Naive thymus-derived CD8-positive, alpha-beta T cell (primary cell): Measurements from ENCODE around the gene TBX18. TPM values are rescaled to one million over a fixed set of nuclear protein-coding genes. Genes with fewer than 3 reads are reported as not detected.

Experiments
- ATAC-seq, 2 donors: fragments of 150-1000 bp; cut with Tn5 transposase in 1 of 2; sonication (Bioruptor Pico), chemical (Tn5 transposase) in 1 of 2; 1 replicate in 1 of 2; 2 replicates in 1 of 2; pipeline ENCODE4 v1.10.0; 2021; ENCODE audit warnings: mild to moderate bottlenecking in 2 of 2, moderate library complexity in 2 of 2
- POLR2A ChIA-PET: fragments of 350-600 bp; sonication (Branson Sonifier 250); formaldehyde crosslinking; loops from one replicate; lab custom pipeline; 2021; ENCODE audit warnings: antibody characterized with exemption; lab: Charles Lee
- DNase-seq, 10 donors: peaks; one replicate each; pipeline versions ENCODE4 v3.0.0 to v3.0.0-alpha.2; 2020 to 2022
- H3K27ac Mint-ChIP-seq, 10 donors: one replicate each; pipeline ENCODE4 v1.8.0; 2020 to 2022; ENCODE audit warnings: mild to moderate bottlenecking in 10 of 10, mixed read lengths in 10 of 10, moderate library complexity in 4 of 10, inconsistent platforms in 1 of 10
- H3K27me3 Mint-ChIP-seq, 5 donors: one replicate each; pipeline ENCODE4 v1.8.0; 2021 to 2022; ENCODE audit warnings: mixed read lengths in 5 of 5
- H3K36me3 Mint-ChIP-seq, 3 donors: one replicate each; pipeline ENCODE4 v1.8.0; 2020 to 2022; ENCODE audit warnings: mixed read lengths in 3 of 3, mild to moderate bottlenecking in 2 of 3, inconsistent platforms in 1 of 3
- H3K4me1 Mint-ChIP-seq, 4 donors: one replicate each; pipeline ENCODE4 v1.8.0; 2021 to 2022; ENCODE audit warnings: mixed read lengths in 4 of 4
- H3K4me3 Mint-ChIP-seq, 10 donors: one replicate each; pipeline ENCODE4 v1.8.0; 2020 to 2022; ENCODE audit warnings: mild to moderate bottlenecking in 10 of 10, mixed read lengths in 10 of 10, moderate library complexity in 6 of 10, inconsistent platforms in 1 of 10
- H3K9me3 Mint-ChIP-seq, 9 donors: one replicate each; pipeline ENCODE4 v1.8.0; 2020 to 2022; ENCODE audit warnings: mixed read lengths in 9 of 9, mild to moderate bottlenecking in 3 of 9, inconsistent platforms in 1 of 9, moderate library complexity in 1 of 9
- polyA plus RNA-seq, 3 donors: library from polyadenylated mRNA; unstranded; fragments of 300-500 nt; fragmentation: Illumina TruSeq; gene quantifications; one replicate each; pipeline ENCODE4 v1.2.3, GENCODE V29; 2021
- total RNA-seq, 8 experiments: library from RNA in 2 of 8; stranded (reverse) in 2 of 8; gene quantifications; one replicate each; pipeline ENCODE4 v1.2.3 and lab custom pipeline; 2021 to 2026

The TBX18 gene
- total and polyA plus RNA-seq, 5 experiments from 2014 or later = not detected

- H3K9me3 Mint-ChIP-seq = no peaks in the 10 kb centered on the region
- no peak overlapping the region for H3K27ac Mint-ChIP-seq
- DNase-seq = no peak
- H3K36me3 Mint-ChIP-seq = peaks cover 0 to 2% (median 0%) of the 10 kb centered on the region in 3 donors
- ATAC-seq = no peak
- H3K4me1 Mint-ChIP-seq = peaks cover 0 to 1% (median 0%) of the 10 kb centered on the region in 4 donors
- peaks cover 15 to 51% (median 15%) of the 10 kb centered on the region in 5 donors for H3K27me3 Mint-ChIP-seq
- POLR2A ChIA-PET = no interaction called here
- no peak overlapping the region for H3K4me3 Mint-ChIP-seq
Observed at GRCh38 chr6:84758486-84758885, 5.9 kb downstream of the TBX18 start.

GRCh38 chr6:84756877-84757276, 7.5 kb downstream of the TBX18 start:
- no peak overlapping the region for H3K27ac Mint-ChIP-seq
- H3K36me3 Mint-ChIP-seq = peaks cover 0 to 2% (median 0%) of the 10 kb centered on the region in 3 donors
- no peak overlapping the region for H3K4me3 Mint-ChIP-seq
- DNase-seq = no peak
- POLR2A ChIA-PET = no interaction called here
- H3K4me1 Mint-ChIP-seq = peaks cover 0 to under 1% (median 0%) of the 10 kb centered on the region in 4 donors
- ATAC-seq = no peak
- H3K27me3 Mint-ChIP-seq = peaks cover 3 to 37% (median 14%) of the 10 kb centered on the region in 5 donors
- no peaks in the 10 kb centered on the region for H3K9me3 Mint-ChIP-seq

- no peaks in the 10 kb centered on the region for H3K4me1 Mint-ChIP-seq
- H3K27me3 Mint-ChIP-seq = peaks cover 1 to 33% (median 13%) of the 10 kb centered on the region in 5 donors
- ATAC-seq = no peak
Observed at GRCh38 chr6:84756466-84756865, 7.9 kb downstream of the TBX18 start.

GRCh38 chr6:84753173-84753572, 11.2 kb downstream of the TBX18 start:
- DNase-seq (no peak), ATAC-seq (no peak)
- Mint-ChIP-seq H3K27ac (no peak overlapping the region), H3K4me3 (no peak overlapping the region), H3K9me3 (no peaks in the 10 kb centered on the region), H3K27me3 (peaks cover 1 to 18% (median 6%) of the 10 kb centered on the region in 5 donors), H3K36me3 (no peaks in the 10 kb centered on the region), H3K4me1 (no peaks in the 10 kb centered on the region)
- POLR2A ChIA-PET = no interaction called here

More at GRCh38 chr6:84756466-84756865, 7.9 kb downstream of the TBX18 start:
- POLR2A ChIA-PET = no interaction called here
- no peak overlapping the region for H3K27ac Mint-ChIP-seq
- no peaks in the 10 kb centered on the region for H3K36me3 Mint-ChIP-seq
- no peak overlapping the region for H3K4me3 Mint-ChIP-seq
- DNase-seq = no peak
- H3K9me3 Mint-ChIP-seq = no peaks in the 10 kb centered on the region

- Mint-ChIP-seq H3K9me3 (no peaks in the 10 kb centered on the region), H3K4me3 (no peak overlapping the region), H3K27me3 (peaks cover 1 to 24% (median 6%) of the 10 kb centered on the region in 5 donors), H3K27ac (no peak overlapping the region), H3K4me1 (no peaks in the 10 kb centered on the region), H3K36me3 (no peaks in the 10 kb centered on the region)
- DNase-seq = no peak
- POLR2A ChIA-PET = no interaction called here
- ATAC-seq = no peak
Observed at GRCh38 chr6:84752118-84752850, 12.1 kb downstream of the TBX18 start.

- Mint-ChIP-seq H3K27ac (no peak overlapping the region), H3K9me3 (peaks cover 0 to 2% (median 0%) of the 10 kb centered on the region in 9 donors), H3K4me3 (no peak overlapping the region), H3K4me1 (no peaks in the 10 kb centered on the region), H3K36me3 (no peaks in the 10 kb centered on the region), H3K27me3 (peaks cover 0 to 13% (median 2%) of the 10 kb centered on the region in 5 donors)
- POLR2A ChIA-PET = interaction anchor here (0.5 kb wide), 1 partner anchor 825 kb away, joined by 4 read pairs; no protein-coding TSS in a partner anchor
- ATAC-seq = no peak
- no peak for DNase-seq
Observed at GRCh38 chr6:84749181-84749580, 15.2 kb downstream of the TBX18 start.

GRCh38 chr6:84748376-84748775, 16.0 kb downstream of the TBX18 start:
- no peak for DNase-seq
- Mint-ChIP-seq H3K36me3 (no peaks in the 10 kb centered on the region), H3K4me3 (no peak overlapping the region), H3K27ac (no peak overlapping the region), H3K27me3 (peaks cover 0 to 8% (median 2%) of the 10 kb centered on the region in 5 donors), H3K9me3 (peaks cover 0 to 2% (median 0%) of the 10 kb centered on the region in 9 donors), H3K4me1 (no peaks in the 10 kb centered on the region)
- POLR2A ChIA-PET = interaction anchor here (0.5 kb wide), 1 partner anchor 824 kb away, joined by 4 read pairs; no protein-coding TSS in a partner anchor
- ATAC-seq = no peak

GRCh38 chr6:84743616-84744015, 20.8 kb downstream of the TBX18 start:
- H3K4me1 Mint-ChIP-seq = no peaks in the 10 kb centered on the region
- H3K4me3 Mint-ChIP-seq = no peak overlapping the region
- H3K36me3 Mint-ChIP-seq = no peaks in the 10 kb centered on the region
- ATAC-seq (no peak), DNase-seq (no peak)
- POLR2A ChIA-PET = no interaction called here
- H3K27me3 Mint-ChIP-seq = peaks cover 0 to 8% (median 2%) of the 10 kb centered on the region in 5 donors
- peaks cover 0 to 4% (median 0%) of the 10 kb centered on the region in 9 donors for H3K9me3 Mint-ChIP-seq
- H3K27ac Mint-ChIP-seq = no peak overlapping the region

- H3K4me1 Mint-ChIP-seq = no peaks in the 10 kb centered on the region
- ATAC-seq (no peak), DNase-seq (no peak)
- H3K27ac Mint-ChIP-seq = no peak overlapping the region
- POLR2A ChIA-PET = no interaction called here
- H3K4me3 Mint-ChIP-seq = no peak overlapping the region
- peaks cover 0 to 2% (median 0%) of the 10 kb centered on the region in 9 donors for H3K9me3 Mint-ChIP-seq
- peaks cover 0 to 20% (median 0%) of the 10 kb centered on the region in 5 donors for H3K27me3 Mint-ChIP-seq
- H3K36me3 Mint-ChIP-seq = no peaks in the 10 kb centered on the region
Observed at GRCh38 chr6:84740385-84740784, 24.0 kb downstream of the TBX18 start.

- DNase-seq (no peak), ATAC-seq (no peak)
- Mint-ChIP-seq H3K9me3 (peaks cover 0 to 2% (median 0%) of the 10 kb centered on the region in 9 donors), H3K4me3 (no peak overlapping the region), H3K27me3 (peaks cover 0 to 20% (median 0%) of the 10 kb centered on the region in 5 donors), H3K36me3 (no peaks in the 10 kb centered on the region), H3K4me1 (no peaks in the 10 kb centered on the region), H3K27ac (no peak overlapping the region)
- POLR2A ChIA-PET = no interaction called here
Observed at GRCh38 chr6:84739866-84740208, 24.6 kb downstream of the TBX18 start.

- POLR2A ChIA-PET = no interaction called here
- Mint-ChIP-seq H3K4me1 (no peaks in the 10 kb centered on the region), H3K36me3 (no peaks in the 10 kb centered on the region), H3K4me3 (no peak overlapping the region), H3K27ac (no peak overlapping the region), H3K9me3 (peaks cover 0 to 2% (median 0%) of the 10 kb centered on the region in 9 donors), H3K27me3 (peaks cover 0 to 20% (median 0%) of the 10 kb centered on the region in 5 donors)
- ATAC-seq (no peak), DNase-seq (no peak)
Observed at GRCh38 chr6:84738996-84739865, 25.2 kb downstream of the TBX18 start.

- no peaks in the 10 kb centered on the region for H3K4me1 Mint-ChIP-seq
- POLR2A ChIA-PET = no interaction called here
- H3K9me3 Mint-ChIP-seq = peaks cover 0 to 1% (median 0%) of the 10 kb centered on the region in 9 donors
- H3K27ac Mint-ChIP-seq = no peak overlapping the region
- peaks cover 0 to 13% (median 4%) of the 10 kb centered on the region in 5 donors for H3K27me3 Mint-ChIP-seq
- ATAC-seq = no peak
- no peaks in the 10 kb centered on the region for H3K36me3 Mint-ChIP-seq
- no peak overlapping the region for H3K4me3 Mint-ChIP-seq
- DNase-seq = no peak
Observed at GRCh38 chr6:84733889-84734288, 30.5 kb downstream of the TBX18 start.

GRCh38 chr6:84731901-84732300, 32.5 kb downstream of the TBX18 start:
- no peak overlapping the region for H3K4me3 Mint-ChIP-seq
- ATAC-seq = no peak
- H3K27me3 Mint-ChIP-seq = peaks cover 0 to 5% (median 3%) of the 10 kb centered on the region in 5 donors
- H3K27ac Mint-ChIP-seq = no peak overlapping the region
- DNase-seq = no peak
- POLR2A ChIA-PET = no interaction called here
- H3K36me3 Mint-ChIP-seq = no peaks in the 10 kb centered on the region
- no peaks in the 10 kb centered on the region for H3K4me1 Mint-ChIP-seq
- H3K9me3 Mint-ChIP-seq = no peaks in the 10 kb centered on the region
